C4-2B (cell line): ENCODE results near the gene ADGRB3.

Experiments used
- H3K27ac ChIP-seq: fragments of 450-650 bp; 2 replicates; pipeline ENCODE4 v1.5.1; 2017
- ZFX ChIP-seq: fragments of 450-650 bp; IDR thresholded peaks from 2 replicates; pipeline ENCODE4 v1.6.1; 2017
- TF ChIP-seq, protein P1 (sequence below): fragments of 450-650 bp; conservative IDR thresholded peaks from 2 replicates; pipeline ENCODE4 v1.5.1; 2017; ENCODE audit warnings: mild to moderate bottlenecking

The ADGRB3 gene

DNA sequence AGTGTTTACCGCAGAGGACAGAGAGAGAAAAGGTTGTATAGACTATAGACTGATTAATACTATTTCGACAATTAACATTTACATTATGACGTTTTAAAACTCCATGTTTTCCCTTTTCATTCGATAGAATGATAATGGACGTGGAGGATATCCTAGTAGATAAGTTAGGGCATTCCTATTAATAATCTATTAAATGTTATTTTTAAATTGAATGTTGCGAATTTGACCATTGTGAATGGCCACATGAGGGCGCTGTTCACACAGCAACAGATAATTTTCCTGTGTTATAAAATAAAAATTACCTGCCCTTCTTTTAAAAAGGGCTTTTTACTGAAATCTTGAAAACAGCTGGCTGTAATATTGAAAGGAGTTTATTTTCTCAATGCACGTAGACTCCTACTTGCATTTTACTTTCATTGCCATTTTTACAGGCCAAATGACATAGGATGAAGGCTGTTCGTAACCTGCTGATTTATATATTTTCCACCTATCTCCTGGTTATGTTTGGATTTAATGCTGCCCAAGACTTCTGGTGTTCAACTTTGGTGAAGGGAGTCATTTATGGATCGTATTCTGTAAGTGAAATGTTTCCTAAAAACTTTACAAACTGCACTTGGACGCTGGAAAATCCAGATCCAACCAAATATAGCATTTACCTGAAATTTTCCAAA is 3.3 kb downstream of the ADGRB3 start:
- TF ChIP-seq ZFX = no peak
- TF ChIP-seq, protein P1, sequence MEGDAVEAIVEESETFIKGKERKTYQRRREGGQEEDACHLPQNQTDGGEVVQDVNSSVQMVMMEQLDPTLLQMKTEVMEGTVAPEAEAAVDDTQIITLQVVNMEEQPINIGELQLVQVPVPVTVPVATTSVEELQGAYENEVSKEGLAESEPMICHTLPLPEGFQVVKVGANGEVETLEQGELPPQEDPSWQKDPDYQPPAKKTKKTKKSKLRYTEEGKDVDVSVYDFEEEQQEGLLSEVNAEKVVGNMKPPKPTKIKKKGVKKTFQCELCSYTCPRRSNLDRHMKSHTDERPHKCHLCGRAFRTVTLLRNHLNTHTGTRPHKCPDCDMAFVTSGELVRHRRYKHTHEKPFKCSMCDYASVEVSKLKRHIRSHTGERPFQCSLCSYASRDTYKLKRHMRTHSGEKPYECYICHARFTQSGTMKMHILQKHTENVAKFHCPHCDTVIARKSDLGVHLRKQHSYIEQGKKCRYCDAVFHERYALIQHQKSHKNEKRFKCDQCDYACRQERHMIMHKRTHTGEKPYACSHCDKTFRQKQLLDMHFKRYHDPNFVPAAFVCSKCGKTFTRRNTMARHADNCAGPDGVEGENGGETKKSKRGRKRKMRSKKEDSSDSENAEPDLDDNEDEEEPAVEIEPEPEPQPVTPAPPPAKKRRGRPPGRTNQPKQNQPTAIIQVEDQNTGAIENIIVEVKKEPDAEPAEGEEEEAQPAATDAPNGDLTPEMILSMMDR = peak; percentile 81
- no peak overlapping the region for H3K27ac ChIP-seq

DNA sequence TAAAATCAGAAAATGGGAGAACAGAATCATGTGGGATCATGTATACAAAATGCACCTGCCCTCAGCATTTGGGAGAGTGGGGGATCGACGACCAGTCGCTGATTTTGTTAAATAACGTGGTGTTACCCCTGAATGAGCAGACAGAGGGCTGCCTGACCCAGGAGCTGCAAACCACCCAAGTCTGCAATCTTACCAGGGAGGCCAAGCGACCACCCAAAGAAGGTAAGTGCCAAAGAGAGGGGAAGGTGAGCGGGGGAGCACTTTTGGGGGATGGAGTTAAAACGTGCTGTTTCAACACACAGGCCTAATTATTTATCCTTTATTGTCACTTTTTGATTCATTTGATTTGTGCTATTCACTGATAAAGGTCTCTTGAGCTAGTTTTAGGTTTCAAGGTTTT is 4.1 kb downstream of the ADGRB3 start:
- TF ChIP-seq ZFX = no peak
- TF ChIP-seq, protein P1 = no peak

DNA sequence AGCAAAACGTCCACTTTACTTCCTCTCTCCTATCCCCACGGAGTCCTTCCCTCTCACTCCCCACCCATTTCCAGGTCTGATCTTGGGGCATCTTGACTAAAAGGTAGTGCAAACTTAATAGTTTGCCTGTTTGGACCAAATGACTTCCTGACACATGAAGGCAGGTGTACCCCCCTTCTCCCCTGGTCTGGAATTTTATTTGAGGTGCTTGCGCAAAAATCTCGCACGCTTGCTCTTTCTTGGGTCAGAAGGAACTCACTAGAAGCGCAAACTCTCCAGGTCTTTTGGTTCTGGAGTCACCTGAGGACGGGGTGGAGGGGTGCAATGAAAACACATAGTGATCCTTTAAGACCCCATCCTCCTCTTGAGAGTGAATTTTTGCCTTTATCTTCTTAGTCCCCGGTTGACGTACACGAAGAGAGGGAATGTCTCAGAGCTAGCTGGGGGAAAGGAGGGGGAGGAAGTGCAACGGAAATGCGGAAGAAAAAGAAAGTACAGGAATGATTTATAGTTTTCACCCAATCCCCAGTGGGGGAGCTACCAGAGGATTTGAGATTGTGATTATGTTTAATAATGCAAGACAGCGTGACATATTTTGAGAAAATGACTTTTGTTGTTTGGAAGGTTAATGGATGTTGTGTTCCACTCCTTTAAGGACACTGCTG is 4.9 kb downstream of the ADGRB3 start:
- TF ChIP-seq ZFX = no peak
- TF ChIP-seq, protein P1 = no peak
- no peak overlapping the region for H3K27ac ChIP-seq

More for the DNA sequence above, 4.1 kb downstream of the ADGRB3 start:
- H3K27ac ChIP-seq = no peak overlapping the region

DNA sequence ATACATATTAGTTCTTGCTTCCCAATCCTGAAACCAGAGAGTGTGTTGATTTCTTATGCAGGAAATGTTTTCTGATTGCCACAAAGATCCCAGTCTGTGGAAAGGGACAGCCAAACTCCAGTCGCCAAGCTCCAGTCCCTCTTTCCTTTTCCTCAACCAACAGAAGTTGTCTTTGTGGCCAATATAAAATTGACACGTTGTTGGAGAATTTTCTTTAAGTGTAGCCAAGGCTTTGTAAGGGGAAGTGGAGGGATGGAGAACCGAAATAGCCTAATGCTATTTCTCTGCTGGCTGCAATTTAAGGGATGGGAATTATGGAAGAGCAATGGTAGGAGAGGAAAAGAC is 5.4 kb downstream of the ADGRB3 start:
- TF ChIP-seq, protein P1 = no peak
- TF ChIP-seq ZFX = no peak
- no peak overlapping the region for H3K27ac ChIP-seq

DNA sequence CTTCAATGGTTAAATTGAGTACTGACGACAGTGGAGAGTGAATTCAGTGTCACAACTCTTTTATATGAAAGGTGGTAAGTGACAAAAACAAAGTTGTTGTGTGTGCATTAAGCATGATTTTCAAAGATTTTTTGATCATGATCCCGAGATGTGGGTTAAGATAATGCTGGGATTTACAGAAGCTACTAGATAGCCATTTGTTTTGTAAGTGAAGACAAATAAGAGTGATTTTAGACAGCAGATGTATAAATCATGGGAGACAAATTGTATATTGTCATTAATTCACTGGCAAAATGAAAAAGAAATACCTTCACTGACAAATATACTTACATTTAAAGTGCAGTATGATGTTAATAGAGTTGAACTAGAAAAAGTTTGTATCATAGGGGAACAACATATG is 6.1 kb downstream of the ADGRB3 start:
- no peak overlapping the region for H3K27ac ChIP-seq
- TF ChIP-seq, protein P1 = no peak
- TF ChIP-seq ZFX = no peak

DNA sequence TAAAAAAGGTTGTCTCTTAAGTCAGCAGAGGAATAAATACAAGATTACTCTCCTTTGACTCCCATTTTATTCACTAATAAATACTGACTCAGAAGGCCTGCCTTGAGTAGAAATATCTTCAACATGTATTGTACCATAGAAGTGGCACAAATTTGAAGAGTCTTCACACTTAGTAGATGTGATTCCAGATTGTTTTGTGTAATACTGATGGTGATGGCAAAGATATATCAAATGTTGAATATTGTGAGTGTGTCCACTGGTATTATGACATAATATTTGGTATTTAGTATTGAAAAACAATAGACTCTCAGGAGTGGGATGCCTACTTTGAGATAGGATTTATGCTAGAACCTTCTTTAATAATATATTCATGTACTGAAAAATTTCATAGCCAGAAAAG is 7.0 kb downstream of the ADGRB3 start:
- TF ChIP-seq, protein P1 = no peak
- no peak for TF ChIP-seq ZFX

DNA sequence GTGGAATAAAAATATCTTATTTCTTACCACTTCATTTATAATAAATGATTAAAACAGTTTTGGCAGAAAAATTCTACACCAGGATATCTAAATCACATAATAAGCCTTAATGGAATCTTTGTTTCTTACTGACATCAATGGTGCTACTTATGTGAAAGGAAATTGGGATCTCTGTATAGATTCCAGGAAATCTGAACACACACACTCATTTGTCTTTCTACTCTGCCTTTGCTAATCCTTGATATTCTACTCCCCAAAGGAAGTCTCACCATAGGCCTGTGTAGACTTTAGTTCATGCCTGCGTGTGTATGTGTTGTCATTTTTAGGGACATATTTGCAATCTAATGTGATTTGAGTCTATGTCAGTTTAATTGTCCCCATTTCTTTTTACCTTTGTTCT is 7.9 kb downstream of the ADGRB3 start:
- TF ChIP-seq ZFX = no peak
- TF ChIP-seq, protein P1 = no peak
- no peak overlapping the region for H3K27ac ChIP-seq

More for the DNA sequence above, 7.0 kb downstream of the ADGRB3 start:
- H3K27ac ChIP-seq = no peak overlapping the region
